T-helper 2 cell (primary cell): ENCODE data around the gene NFU1.
"Not testable (repeated sequence)": the region's sequence is repeated elsewhere in the genome, so short reads cannot be mapped to it uniquely, and the experiment has no call there.

Experiments
- DNase-seq, 5 experiments: peaks; one replicate each; pipeline versions ENCODE4 v3.0.0 to v3.0.0-alpha.2; 2012 to 2022

Gene NFU1

DNA sequence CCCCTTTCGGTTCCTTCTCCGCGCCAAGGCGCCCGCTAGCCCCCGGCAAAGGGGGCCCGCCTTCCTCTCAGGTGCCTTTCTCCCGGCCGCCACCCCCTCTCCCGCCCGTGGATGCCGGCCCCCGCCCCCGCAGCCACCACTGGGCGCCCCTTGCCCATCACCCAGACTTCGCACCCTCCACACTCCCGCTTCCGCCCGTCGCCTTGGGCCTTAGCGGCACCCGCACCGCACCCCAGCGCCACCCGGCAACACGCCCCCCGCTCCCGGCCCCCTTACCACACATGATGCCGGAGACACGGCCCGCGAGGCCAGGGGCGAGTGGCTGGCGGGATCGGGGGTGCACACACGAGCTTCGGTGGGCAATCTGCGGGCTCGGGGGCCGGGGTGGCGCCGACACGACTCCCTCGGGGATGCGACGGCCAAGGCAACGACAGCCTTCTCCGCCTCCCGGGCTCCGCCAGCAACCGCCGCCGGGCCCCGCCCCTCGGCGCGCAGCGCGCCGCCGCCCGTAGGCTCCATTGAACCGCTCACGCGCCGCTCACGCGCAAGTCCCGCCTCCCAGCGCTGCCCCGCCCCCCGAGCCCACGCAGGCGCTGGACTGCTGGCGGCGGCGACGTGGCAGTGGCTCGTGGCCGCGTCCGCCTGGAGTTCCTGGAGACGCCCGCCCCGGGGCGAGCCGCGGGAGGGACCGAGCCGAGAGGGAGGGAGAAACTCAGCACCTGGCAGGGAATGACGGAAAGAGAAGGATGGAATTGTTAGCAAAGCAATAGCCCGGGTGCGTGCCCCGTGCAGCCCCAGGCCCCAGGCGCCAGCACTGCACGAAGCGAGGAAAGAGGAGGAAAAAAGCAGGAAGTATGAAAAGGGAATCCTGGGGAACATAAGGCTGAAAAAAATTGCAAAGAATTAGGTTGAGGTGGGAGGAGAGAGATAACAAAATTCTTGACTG lies 50.2 kb downstream of the NFU1 start, which contains the start of gene GFPT1:
TSS of gene GFPT1 (minus strand) at position 439 of the 946 bp plus-strand sequence. CDS start at position 283, 156 bp downstream.
- peak; percentile 85 to 96 (median 88) for DNase-seq

DNA sequence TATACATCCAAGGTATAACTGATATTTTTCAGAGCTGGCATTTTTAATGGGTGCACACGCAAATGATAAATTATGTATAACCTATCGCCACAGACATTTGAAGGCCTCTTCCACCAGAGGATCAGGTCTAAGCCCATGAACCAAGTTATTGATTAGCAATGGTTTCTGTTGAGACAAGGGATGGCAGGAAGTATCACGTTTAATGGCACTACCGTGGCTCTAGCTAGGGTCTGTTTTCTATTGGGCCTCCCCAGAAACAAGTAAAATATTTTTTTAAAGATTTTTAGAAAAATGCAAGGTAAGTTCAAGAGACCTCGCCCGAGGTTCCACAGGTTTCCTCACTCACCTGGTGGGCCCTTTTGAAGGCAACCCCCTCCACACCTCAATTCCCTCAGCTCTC lies 50.9 kb downstream of the NFU1 start:
- DNase-seq = peak in 1 of 5 experiments; percentile 33

DNA sequence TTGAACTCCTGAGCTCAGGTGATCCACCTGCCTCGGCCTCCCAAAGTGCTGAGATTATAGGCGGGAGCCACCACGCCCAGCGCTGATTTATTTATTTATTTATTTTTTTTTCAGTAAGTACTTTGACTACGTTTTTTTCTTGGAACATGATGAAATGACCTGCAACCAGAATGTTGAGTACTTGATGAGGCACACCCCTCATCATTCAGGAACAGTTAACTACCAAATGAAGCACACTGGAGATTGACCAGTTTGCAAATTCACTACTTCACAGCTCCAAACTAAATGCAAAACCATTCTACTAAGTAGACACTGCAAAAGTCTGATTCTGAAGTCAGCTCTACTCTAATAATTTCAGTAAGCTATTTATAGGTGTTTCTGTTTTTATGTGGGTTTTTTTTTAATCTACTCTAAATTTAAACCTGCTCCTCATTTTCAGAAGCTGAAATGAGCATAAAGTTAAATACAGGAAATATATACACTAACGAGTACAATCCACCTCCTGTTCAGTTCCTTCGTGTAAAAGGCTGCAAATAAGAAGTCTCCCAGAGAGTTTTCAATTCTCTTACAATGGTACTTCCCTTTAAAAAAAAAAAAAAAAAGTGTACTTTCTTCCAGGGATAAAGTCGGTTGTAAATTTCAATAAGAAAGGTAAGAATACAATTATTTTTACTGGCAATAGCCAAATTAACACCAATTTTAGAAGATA lies 51.6 kb downstream of the NFU1 start:
- peak in 1 of 5 experiments; percentile 9 for DNase-seq

- no peak for DNase-seq
Observed at GRCh38 chr2:69384618-69385081, 52.6 kb downstream of the NFU1 start.

GRCh38 chr2:69383176-69383812 lies 53.9 kb downstream of the NFU1 start:
- DNase-seq = no peak

- DNase-seq = no peak
Observed at GRCh38 chr2:69382547-69382946, 54.7 kb downstream of the NFU1 start.

- DNase-seq = peak in 1 of 5 experiments; percentile 21
Observed at GRCh38 chr2:69381337-69381737, 55.9 kb downstream of the NFU1 start.

DNA sequence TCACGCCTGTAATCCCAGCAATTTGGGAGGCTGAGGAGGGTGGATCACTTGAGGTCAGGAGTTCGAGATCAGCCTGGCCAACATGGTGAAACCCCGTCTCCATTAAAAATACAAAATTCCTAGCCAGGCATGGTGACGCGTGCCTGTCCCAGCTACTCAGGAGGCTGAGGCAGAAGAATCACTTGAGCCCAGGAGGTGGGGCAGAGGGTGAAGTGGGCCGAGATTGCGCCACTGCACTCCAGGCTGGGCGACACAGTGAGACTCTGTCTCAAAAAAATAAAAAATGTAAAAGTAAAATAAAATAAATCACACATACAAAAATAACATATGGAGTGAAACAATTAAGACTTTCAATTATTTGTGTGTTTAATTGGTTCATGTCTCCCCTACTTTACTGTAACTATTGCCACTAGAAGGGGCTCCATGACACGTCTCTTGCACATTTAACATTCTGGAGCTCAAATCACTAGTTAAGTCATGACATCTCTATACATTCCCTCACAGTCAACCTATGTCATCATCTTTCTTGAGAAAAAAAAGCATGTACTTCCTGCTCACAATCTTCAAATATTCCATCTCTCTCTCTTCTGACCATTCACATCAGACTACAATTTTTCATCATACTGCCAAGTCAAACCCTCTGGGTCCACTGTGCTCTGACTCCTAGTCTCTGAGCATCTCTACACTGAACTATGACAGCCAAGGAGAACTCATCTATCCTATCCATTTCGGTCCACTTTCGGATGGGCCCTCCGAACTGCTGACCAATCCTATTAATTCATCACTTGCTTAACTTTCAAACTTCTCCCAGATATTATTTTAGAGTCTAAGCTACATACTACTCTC lies 56.9 kb downstream of the NFU1 start:
- DNase-seq = no peak

DNA sequence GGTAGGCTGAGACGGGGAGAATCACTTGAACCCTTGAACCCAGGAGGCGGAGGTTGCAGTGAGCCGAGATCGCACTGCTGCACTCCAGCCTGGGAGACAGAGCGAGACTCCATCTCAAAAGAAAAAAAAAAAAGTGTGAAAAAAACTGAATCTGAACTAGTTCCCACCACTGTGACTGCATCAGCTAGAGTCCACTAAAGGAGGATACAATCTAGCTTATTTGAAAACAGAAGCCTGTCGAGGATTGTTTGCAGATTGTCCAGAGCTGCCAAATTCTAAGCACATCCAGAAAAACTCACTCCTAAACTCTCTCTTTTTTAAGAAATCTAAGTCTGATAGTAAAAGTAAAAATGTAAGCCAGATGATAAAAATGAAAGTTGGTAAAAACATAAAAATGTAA lies 60.8 kb downstream of the NFU1 start:
- no peak for DNase-seq

DNA sequence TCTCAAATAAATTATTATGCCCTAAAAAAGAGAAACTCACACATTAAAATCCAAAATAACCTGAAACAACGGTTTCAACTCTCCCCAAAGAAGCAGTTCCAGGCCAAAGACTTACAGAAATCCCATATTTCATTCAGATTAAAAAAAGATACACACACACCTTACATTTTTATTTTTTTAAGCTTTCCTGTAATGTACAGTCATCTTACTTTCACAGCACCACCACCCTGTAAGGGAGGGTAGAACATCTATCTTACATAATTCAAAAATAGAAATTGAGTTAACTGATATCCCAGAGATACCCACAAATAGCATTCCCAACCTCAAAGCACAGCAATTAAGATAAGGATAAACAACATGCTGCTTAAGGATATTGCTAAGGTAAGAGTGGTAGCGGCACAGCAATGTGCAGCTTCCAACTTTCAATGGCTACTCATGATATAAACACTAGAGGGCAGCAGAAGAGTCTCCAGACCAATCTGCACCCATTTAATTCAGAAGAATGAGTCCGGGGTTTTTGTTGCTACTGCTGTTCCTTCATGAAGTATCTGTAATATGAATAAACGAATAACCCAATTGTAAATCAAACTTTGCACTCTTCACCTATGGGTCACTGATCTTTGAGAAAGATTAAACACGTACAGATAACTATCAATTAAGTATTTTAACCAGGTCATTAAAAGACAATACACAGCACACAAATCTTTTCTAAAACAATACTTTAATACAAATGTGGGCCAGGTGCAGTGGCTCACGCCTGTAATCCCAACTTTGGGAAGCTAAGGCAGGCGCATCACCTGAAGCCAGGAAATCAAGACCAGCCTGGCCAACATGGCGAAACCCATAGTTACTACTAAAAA lies 61.5 kb downstream of the NFU1 start:
- DNase-seq = peak in 2 of 5 experiments; percentile 19 to 65

DNA sequence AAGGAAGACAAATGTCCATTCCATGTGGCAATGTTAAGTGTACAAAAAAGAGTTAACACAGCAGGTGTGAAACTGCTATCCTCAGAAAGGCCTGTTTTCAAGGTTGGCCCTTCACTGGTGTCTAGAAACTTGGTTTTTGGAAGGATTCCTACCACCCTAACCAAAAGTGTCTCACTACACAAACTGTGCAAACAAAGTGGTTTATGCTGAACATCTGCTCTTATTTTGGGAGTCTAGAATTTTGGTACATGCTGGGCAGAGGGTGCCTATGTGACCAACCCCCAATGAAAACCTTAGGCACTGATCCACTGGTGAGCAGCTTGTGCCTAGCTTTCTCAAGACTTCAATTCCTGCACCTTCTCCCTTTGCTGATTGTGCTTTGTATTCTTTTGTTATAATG lies 64.5 kb downstream of the NFU1 start:
- DNase-seq = no peak

DNA sequence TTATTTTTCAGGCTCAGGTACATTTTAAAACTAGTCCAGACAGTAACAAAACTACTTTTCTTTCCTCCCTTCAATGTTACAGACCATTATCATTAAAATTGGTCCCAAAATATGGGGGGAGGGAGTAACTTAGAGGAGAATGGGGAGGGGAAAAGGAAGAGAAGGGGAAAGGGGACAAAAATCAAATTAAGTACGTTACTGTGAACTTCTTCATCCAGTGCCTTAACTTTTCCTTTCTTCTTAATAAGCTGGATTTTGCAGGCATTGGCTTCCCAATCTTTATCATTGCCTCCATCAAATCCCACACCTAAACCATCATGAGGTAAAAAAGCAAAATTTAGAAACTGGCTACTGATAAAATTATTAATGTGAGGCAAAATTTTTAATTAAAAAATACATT lies 67.4 kb downstream of the NFU1 start:
- no peak for DNase-seq

DNA sequence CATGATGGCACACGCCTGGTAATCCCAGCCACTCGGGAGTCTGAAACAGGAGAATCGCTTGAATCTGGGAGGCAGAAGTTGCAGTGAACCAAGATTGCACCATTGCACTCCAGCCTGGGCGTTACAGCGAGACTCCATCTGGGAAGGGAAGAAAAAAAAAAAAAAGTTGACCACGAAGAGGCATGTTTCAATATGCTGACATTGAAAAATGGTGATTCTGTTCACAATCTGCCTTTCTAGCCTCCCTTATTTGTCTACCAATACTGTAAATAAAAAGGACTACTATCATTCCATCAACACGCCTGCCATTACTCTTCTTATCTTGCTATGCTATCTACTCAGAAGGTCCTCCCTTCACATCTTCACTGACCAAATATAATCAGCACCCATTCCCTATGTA lies 68.6 kb downstream of the NFU1 start:
- DNase-seq = no peak

GRCh38 chr2:69359371-69359770 lies 77.9 kb downstream of the NFU1 start:
- peak in 1 of 5 experiments; percentile 78 for DNase-seq

DNA sequence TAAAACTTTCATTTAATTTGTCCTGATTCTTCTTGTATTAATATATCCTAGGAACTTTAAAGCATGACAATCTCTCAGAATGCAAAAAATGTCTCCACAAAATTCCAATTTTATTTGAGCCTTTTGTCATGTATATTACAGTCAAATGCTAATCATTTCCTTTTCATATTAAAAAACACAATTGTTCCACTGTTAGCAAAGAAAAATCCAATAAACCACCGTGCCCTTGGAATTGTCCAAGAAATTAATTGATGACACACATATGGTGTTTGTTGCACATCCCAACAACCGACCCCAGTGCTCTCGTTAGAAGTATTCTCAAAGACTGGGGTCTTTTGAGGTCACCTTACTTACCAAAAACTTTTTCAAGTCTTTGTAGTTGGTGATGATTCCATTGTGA lies 78.3 kb downstream of the NFU1 start:
- no peak for DNase-seq

GRCh38 chr2:69356471-69356870 lies 80.8 kb downstream of the NFU1 start:
- DNase-seq = no peak

DNA sequence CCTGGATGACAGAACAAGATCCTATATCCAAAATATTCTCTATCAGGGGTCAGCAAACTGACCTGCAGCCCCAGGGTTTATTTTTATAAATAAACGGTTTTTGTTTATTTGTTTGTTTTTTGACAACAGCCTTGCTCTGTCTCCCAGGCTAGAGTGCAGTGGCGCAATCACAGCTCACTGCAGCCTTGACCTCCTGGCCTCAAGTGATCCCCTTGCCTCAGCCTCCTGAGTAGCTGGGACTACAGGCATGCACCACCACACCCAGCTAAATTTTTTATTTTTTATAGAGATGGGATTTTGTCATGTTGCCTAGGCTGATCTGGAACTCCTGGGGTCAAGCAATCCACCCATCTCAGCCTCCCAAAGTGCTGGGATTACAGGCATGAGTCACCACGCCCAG lies 82.3 kb downstream of the NFU1 start:
- not testable (repeated sequence) for DNase-seq

GRCh38 chr2:69353360-69353759 lies 83.9 kb downstream of the NFU1 start:
- DNase-seq = no peak

DNA sequence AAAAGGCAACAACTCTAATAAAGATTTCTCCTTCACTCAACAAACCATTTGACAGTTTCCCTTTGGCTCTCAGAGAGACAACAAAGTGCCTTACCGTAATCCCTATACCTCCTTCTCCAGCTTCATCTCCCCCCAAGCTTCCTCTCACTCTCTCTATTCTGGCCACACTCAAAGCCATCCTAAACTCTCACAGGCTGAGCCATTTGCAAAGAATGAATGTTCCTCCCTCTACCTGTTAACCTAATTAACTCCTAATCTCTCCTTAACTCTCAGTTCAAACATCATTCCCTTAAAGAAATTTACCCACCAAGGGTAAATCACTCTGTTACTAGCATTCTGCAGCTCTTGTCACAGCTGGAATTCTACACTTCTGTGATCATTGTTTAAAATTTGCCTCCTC lies 88.5 kb downstream of the NFU1 start:
- no peak for DNase-seq
